Transverse colon (tissue), 3 donors: ENCODE measurements around the gene SLC37A1.

Source experiments
- EP300 ChIP-seq: sonication (generic); formaldehyde crosslinking; IDR thresholded peaks from one replicate; pipeline ENCODE4 v1.6.1; 2017; ENCODE audit warnings: antibody characterized with exemption, low read depth
- POLR2A ChIP-seq: fragments of 450-650 bp; IDR thresholded peaks from one replicate; pipeline ENCODE4 v1.6.1; 2016; ENCODE audit warnings: antibody characterized with exemption, mild to moderate bottlenecking, moderate library complexity
- TF ChIP-seq, protein P1 (sequence below), 5 experiments: fragments of 200-600 bp in 3 of 5; fragments of 450-650 bp in 2 of 5; sonication (generic) in 3 of 5; IDR thresholded peaks; 1 replicate in 2 of 5; 2 replicates in 3 of 5; pipeline ENCODE4 v1.5.1; 2016 to 2017; ENCODE audit warnings: antibody characterized with exemption in 5 of 5, inconsistent platforms in 3 of 5, mild to moderate bottlenecking in 2 of 5, moderate library complexity in 1 of 5

DNA sequence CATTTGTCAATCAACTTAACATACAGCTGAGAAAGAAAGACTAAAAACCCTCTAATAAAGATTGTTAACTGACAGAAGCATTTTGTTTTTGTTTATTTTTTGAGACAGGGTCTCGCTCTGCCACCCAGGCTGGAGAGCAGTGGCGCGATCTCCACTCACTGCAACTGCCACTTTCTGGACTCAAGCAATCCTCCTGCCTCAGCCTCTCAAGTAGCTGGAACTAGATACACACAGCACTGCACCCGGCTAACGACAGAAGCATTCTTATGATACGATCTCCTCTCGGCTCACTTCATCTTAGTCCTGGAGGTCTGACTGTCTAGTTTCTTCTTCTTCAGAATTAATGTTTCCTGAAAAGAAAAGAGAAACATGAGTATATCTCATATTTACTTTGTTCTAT, 41.1 kb upstream of the SLC37A1 start:
- TF ChIP-seq, protein P1, sequence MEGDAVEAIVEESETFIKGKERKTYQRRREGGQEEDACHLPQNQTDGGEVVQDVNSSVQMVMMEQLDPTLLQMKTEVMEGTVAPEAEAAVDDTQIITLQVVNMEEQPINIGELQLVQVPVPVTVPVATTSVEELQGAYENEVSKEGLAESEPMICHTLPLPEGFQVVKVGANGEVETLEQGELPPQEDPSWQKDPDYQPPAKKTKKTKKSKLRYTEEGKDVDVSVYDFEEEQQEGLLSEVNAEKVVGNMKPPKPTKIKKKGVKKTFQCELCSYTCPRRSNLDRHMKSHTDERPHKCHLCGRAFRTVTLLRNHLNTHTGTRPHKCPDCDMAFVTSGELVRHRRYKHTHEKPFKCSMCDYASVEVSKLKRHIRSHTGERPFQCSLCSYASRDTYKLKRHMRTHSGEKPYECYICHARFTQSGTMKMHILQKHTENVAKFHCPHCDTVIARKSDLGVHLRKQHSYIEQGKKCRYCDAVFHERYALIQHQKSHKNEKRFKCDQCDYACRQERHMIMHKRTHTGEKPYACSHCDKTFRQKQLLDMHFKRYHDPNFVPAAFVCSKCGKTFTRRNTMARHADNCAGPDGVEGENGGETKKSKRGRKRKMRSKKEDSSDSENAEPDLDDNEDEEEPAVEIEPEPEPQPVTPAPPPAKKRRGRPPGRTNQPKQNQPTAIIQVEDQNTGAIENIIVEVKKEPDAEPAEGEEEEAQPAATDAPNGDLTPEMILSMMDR (IDR thresholded peaks at IDR 0.05), result no peak
- no peak for TF ChIP-seq POLR2A
- no peak for TF ChIP-seq EP300
